Neutrophil (primary cell): ENCODE results near the gene CTNNBL1.

Experiments
- H3K27ac ChIP-seq: fragments of 200-600 bp; sonication (generic); 2 replicates; pipeline ENCODE4 v1.5.1; 2016; ENCODE audit warnings: mild to moderate bottlenecking, moderate library complexity
- H3K27me3 ChIP-seq: fragments of 200-600 bp; sonication (generic); 2 replicates; pipeline ENCODE4 v1.6.0; 2016; ENCODE audit warnings: mild to moderate bottlenecking
- H3K36me3 ChIP-seq: fragments of 200-600 bp; sonication (generic); 2 replicates; pipeline ENCODE4 v1.5.1; 2017
- H3K4me1 ChIP-seq, 2 experiments: fragments of 200-600 bp in 1 of 2; sonication (generic) in 1 of 2; 1 replicate in 1 of 2; 2 replicates in 1 of 2; pipeline versions ENCODE4 v1.5.1 to v1.6.1; 2013 to 2016; ENCODE audit warnings: low read depth in 1 of 2, low read length in 1 of 2, mild to moderate bottlenecking in 1 of 2, moderate library complexity in 1 of 2; ENCODE audit not compliant: control insufficient read depth in 1 of 2, insufficient read depth in 1 of 2
- H3K4me3 ChIP-seq, 2 experiments: fragments of 200-600 bp in 1 of 2; sonication (generic) in 1 of 2; 1 replicate in 1 of 2; 2 replicates in 1 of 2; pipeline ENCODE4 v1.5.1; 2013 to 2016; ENCODE audit warnings: low read depth in 1 of 2, low read length in 1 of 2, mild to moderate bottlenecking in 1 of 2, moderate library complexity in 1 of 2
- H3K9me3 ChIP-seq: fragments of 200-600 bp; sonication (generic); 2 replicates; pipeline ENCODE4 v1.5.1; 2016
- TF ChIP-seq, protein P1 (sequence below): fragments of 200-600 bp; sonication (generic); IDR thresholded peaks from 2 replicates; pipeline ENCODE4 v1.5.1; 2016; ENCODE audit warnings: antibody characterized with exemption

CTNNBL1 gene

DNA sequence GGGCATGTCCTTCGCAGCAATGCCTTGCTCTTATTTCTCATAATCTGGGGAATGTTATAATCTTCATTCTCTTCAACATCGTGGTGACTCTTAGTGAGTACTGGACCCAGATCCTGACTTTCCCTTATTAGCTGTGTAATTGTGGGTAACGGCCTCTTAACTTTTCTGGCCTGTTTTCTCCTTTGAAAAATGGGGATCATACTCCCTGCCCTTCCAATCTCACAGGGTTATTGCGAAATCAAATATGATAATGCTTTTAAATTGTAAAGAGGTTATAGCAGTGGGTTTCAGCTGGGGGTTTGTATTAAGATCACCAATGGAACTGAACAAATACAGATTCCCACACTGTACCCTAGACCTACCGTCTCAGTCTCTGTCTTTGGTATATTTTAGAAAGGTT is 77.1 kb downstream of the CTNNBL1 start:
- TF ChIP-seq, protein P1, sequence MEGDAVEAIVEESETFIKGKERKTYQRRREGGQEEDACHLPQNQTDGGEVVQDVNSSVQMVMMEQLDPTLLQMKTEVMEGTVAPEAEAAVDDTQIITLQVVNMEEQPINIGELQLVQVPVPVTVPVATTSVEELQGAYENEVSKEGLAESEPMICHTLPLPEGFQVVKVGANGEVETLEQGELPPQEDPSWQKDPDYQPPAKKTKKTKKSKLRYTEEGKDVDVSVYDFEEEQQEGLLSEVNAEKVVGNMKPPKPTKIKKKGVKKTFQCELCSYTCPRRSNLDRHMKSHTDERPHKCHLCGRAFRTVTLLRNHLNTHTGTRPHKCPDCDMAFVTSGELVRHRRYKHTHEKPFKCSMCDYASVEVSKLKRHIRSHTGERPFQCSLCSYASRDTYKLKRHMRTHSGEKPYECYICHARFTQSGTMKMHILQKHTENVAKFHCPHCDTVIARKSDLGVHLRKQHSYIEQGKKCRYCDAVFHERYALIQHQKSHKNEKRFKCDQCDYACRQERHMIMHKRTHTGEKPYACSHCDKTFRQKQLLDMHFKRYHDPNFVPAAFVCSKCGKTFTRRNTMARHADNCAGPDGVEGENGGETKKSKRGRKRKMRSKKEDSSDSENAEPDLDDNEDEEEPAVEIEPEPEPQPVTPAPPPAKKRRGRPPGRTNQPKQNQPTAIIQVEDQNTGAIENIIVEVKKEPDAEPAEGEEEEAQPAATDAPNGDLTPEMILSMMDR, result no peak
- Histone ChIP-seq H3K4me3 (no peak overlapping the region), H3K27me3 (no peaks in the 10 kb centered on the region), H3K36me3 (peaks cover 22% of the 10 kb centered on the region), H3K27ac (no peak overlapping the region), H3K4me1 (peaks cover 0 to 4% of the 10 kb centered on the region in 2 experiments), H3K9me3 (no peaks in the 10 kb centered on the region)

DNA sequence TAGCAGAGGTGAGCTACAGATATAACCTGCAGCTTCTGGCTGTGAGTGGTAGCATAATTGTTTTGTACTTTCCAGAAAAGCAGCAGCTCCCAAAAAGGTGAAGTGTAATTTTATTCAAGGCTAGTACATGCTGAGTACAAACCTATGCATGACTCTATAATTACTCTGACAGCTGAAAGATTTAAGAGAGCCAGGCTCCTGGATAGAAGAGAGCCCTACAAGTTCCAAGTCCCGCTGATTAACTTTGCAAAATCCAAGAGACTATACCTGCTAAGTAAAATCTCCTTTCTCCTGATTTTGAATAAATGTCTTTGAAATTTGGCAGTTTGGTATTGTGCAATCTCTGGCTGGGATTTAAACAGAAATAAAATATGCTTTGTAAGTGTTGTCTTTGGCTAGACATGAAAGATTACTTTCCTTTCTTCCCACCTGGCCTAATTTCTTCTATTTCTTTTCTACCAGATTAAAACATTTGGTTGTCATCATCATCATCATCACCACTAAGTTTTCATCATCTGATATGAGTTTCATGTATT is 79.5 kb downstream of the CTNNBL1 start:
- H3K9me3 ChIP-seq, result no peaks in the 10 kb centered on the region
- H3K27ac ChIP-seq, result no peak overlapping the region
- peaks cover 29% of the 10 kb centered on the region for H3K36me3 ChIP-seq
- TF ChIP-seq, protein P1, result no peak
- H3K4me3 ChIP-seq, result no peak overlapping the region
- H3K27me3 ChIP-seq, result no peaks in the 10 kb centered on the region
- peaks cover 0 to under 1% of the 10 kb centered on the region in 2 experiments for H3K4me1 ChIP-seq

DNA sequence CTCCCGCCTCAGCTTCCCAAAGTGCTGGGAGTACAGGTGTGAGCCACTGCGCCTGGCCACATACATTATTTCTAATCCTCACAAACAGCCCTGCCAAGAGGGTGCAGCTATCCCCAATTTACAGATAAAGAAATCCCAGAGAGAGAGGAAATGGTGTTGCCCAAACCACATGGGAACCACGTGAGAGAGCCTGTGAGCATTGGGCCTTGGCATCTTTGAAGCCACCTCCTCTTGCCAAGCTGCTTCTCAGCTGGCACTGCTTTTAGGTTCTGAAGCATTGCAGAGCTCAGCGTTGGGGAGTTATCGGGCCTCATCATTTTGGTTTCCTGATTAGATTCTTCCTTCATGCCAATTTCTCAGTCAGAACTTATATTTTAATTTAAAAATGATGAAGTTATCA is 80.3 kb downstream of the CTNNBL1 start:
- Histone ChIP-seq H3K4me3 (no peak overlapping the region), H3K27me3 (no peaks in the 10 kb centered on the region), H3K27ac (no peak overlapping the region), H3K4me1 (no peaks in the 10 kb centered on the region), H3K36me3 (peaks cover 31% of the 10 kb centered on the region), H3K9me3 (no peaks in the 10 kb centered on the region)
- TF ChIP-seq, protein P1, result no peak

DNA sequence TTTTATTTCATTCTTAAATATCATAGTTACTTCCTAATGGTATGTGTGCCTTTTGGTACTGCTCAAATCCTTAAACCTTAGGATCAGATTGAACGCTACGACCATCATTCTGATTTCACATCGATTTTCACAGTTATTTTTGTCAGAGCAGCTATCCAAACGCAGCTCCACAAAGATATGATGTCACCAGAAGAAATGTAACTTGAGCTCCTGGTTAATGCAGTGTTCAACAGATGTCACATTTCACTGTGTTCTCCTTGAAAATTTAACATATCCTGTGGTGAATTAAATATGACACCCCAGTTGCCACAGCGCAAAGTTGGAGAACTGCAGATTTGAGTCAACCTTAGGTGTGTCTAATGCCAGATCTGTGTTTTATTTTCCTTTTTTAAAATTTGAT is 81.4 kb downstream of the CTNNBL1 start:
- Histone ChIP-seq H3K36me3 (peaks cover 29% of the 10 kb centered on the region), H3K9me3 (no peaks in the 10 kb centered on the region), H3K4me3 (no peak overlapping the region), H3K4me1 (no peaks in the 10 kb centered on the region), H3K27ac (no peak overlapping the region), H3K27me3 (no peaks in the 10 kb centered on the region)
- TF ChIP-seq, protein P1, result no peak

DNA sequence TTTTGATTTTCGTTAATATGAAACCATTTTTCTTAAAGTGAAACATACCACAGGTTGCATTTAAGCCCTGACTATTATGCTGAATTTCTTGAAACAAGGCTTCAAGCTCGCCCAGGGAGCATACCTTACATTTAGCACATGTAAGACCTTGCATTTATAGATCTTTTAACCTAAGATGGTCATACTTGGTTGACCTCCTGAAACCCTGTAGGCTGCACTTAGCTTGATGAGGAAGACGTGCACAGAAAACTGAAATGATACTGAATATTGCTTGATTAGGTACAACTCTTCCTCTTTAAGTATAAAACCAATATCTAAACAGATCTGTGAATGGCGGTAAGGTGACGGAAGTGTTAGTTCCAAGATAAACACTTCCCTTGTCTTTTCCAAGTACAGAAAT is 82.2 kb downstream of the CTNNBL1 start:
- no peak overlapping the region for H3K4me3 ChIP-seq
- H3K36me3 ChIP-seq, result peaks cover 33% of the 10 kb centered on the region
- TF ChIP-seq, protein P1, result no peak
- no peak overlapping the region for H3K27ac ChIP-seq
- no peaks in the 10 kb centered on the region for H3K9me3 ChIP-seq
- H3K4me1 ChIP-seq, result no peaks in the 10 kb centered on the region
- no peaks in the 10 kb centered on the region for H3K27me3 ChIP-seq

DNA sequence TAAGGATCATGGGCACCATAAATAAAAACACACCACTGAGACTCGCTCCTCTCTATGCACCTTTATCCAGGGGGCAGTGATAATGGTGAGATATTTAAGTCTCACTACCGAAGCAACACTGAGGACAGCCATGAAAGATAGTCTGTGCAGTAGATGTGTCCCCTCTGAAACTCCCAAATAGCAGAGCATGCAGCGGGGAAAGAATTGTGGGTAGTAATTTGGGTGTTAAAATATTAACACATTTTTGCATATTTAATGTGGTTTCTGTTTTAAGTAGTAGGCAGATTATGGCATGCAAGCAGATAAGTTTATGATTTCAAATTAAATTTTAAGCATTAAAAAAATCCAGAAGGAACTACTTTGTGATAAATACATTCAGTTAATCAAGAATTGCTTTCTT is 82.7 kb downstream of the CTNNBL1 start:
- H3K36me3 ChIP-seq, result peaks cover 33% of the 10 kb centered on the region
- TF ChIP-seq, protein P1, result no peak
- H3K4me3 ChIP-seq, result no peak overlapping the region
- no peaks in the 10 kb centered on the region for H3K9me3 ChIP-seq
- H3K27me3 ChIP-seq, result no peaks in the 10 kb centered on the region
- no peaks in the 10 kb centered on the region for H3K4me1 ChIP-seq
- H3K27ac ChIP-seq, result no peak overlapping the region
